B cell (primary cell): ENCODE measurements around the gene CDK5RAP3. TPM values are rescaled to one million over a fixed set of nuclear protein-coding genes. Genes with fewer than 3 reads are reported as not detected.

Experiments
- ATAC-seq: fragments of 200-7000 bp; cut with Tn5 transposase; one replicate; pipeline ENCODE4 v1.10.0; 2021; ENCODE audit warnings: low read depth, mild to moderate bottlenecking, moderate number of reproducible peaks, moderate library complexity
- CTCF ChIA-PET: fragments of 350-600 bp; sonication (Branson Sonifier 250); formaldehyde crosslinking; loops from one replicate; lab custom pipeline; 2021; ENCODE audit warnings: antibody characterized with exemption, inconsistent platforms; lab: Charles Lee
- POLR2A ChIA-PET: fragments of 350-600 bp; sonication (Branson Sonifier 250); formaldehyde crosslinking; loops from one replicate; lab custom pipeline; 2021; ENCODE audit warnings: antibody characterized with exemption; lab: Charles Lee
- DNase-seq: peaks from one replicate; pipeline ENCODE4 v3.0.0; 2013
- H2AFZ ChIP-seq: 2 replicates; pipeline ENCODE4 v1.6.1; 2012; ENCODE audit warnings: mild to moderate bottlenecking, low read depth, low read length; ENCODE audit not compliant: insufficient read depth, poor library complexity, severe bottlenecking
- H3K27ac ChIP-seq, 2 donors: 1 replicate in 1 of 2; 2 replicates in 1 of 2; pipeline ENCODE4 v1.5.1; 2012 to 2013; ENCODE audit warnings: low read length in 2 of 2, mild to moderate bottlenecking in 2 of 2, moderate library complexity in 1 of 2
- H3K27me3 ChIP-seq, 4 experiments: fragments of 200-600 bp in 1 of 4; sonication (generic) in 1 of 4; replicated peaks in 1 of 4; 1 replicate in 2 of 4; 2 replicates in 2 of 4; pipeline versions ENCODE4 v1.6.1 to v1.7.0; 2013 to 2016; ENCODE audit warnings: low read length in 3 of 4, mild to moderate bottlenecking in 2 of 4, mixed read lengths in 1 of 4, moderate library complexity in 1 of 4; ENCODE audit not compliant: insufficient read depth in 4 of 4, control insufficient read depth in 3 of 4; ENCODE audit errors: control extremely low read depth in 1 of 4
- H3K36me3 ChIP-seq, 2 experiments: replicated peaks in 1 of 2; 1 replicate in 1 of 2; 2 replicates in 1 of 2; pipeline versions ENCODE4 v1.6.1 to v1.7.1; 2013; ENCODE audit warnings: low read length in 1 of 2; ENCODE audit not compliant: insufficient read depth in 2 of 2, control insufficient read depth in 1 of 2; ENCODE audit errors: control extremely low read depth in 1 of 2, extremely low read depth in 1 of 2
- H3K4me1 ChIP-seq, 2 donors: fragments of 200-600 bp in 1 of 2; sonication (generic) in 1 of 2; 1 replicate in 1 of 2; 2 replicates in 1 of 2; pipeline versions ENCODE4 v1.5.1 to v1.6.1; 2013 to 2017; ENCODE audit warnings: low read length in 2 of 2; ENCODE audit not compliant: control insufficient read depth in 2 of 2, insufficient read depth in 2 of 2
- H3K4me2 ChIP-seq: replicated peaks from 2 replicates; pipeline ENCODE3; 2012; ENCODE audit warnings: mild to moderate bottlenecking, low read depth, low read length; ENCODE audit not compliant: poor library complexity, severe bottlenecking
- H3K4me3 ChIP-seq, 5 experiments: fragments of 200-600 bp in 1 of 5; sonication (generic) in 1 of 5; 1 replicate in 3 of 5; 2 replicates in 2 of 5; pipeline versions ENCODE4 v1.5.1 to v1.7.0; 2011 to 2016; ENCODE audit warnings: low read length in 4 of 5, mild to moderate bottlenecking in 4 of 5, low read depth in 2 of 5, control low read depth in 1 of 5, moderate library complexity in 1 of 5; ENCODE audit not compliant: insufficient read depth in 1 of 5; ENCODE audit errors: control extremely low read depth in 1 of 5, extremely low read depth in 1 of 5
- H3K79me2 ChIP-seq: fragments of 200-600 bp; sonication (generic); one replicate; pipeline ENCODE4 v1.6.0; 2016; ENCODE audit warnings: low read length; ENCODE audit not compliant: control insufficient read depth, insufficient read depth
- H3K9ac ChIP-seq: fragments of 200-600 bp; sonication (generic); 2 replicates; pipeline ENCODE4 v1.6.1; 2017; ENCODE audit warnings: mild to moderate bottlenecking, low read length, moderate library complexity
- H3K9me3 ChIP-seq, 3 donors: one replicate each; pipeline versions ENCODE4 v1.6.1 to v1.7.1; 2013; ENCODE audit warnings: low read length in 2 of 3; ENCODE audit not compliant: control insufficient read depth in 2 of 3, insufficient read depth in 1 of 3; ENCODE audit errors: control extremely low read depth in 1 of 3
- H4K20me1 ChIP-seq: 2 replicates; pipeline ENCODE4 v1.6.0; 2012; ENCODE audit warnings: mild to moderate bottlenecking, low read length; ENCODE audit not compliant: insufficient read depth, control insufficient read depth, poor library complexity, severe bottlenecking
- H3K27ac Mint-ChIP-seq: one replicate; pipeline ENCODE4 v1.8.0; 2021; ENCODE audit warnings: mixed read lengths
- H3K27me3 Mint-ChIP-seq: one replicate; pipeline ENCODE4 v1.8.0; 2021; ENCODE audit warnings: mixed read lengths
- H3K4me1 Mint-ChIP-seq: one replicate; pipeline ENCODE4 v1.8.0; 2021; ENCODE audit warnings: mixed read lengths
- H3K4me3 Mint-ChIP-seq: one replicate; pipeline ENCODE4 v1.8.0; 2021; ENCODE audit warnings: mixed read lengths
- H3K9me3 Mint-ChIP-seq: one replicate; pipeline ENCODE4 v1.8.0; 2022; ENCODE audit warnings: mixed read lengths; ENCODE audit not compliant: insufficient read depth
- CTCF ChIP-seq: fragments of 200-600 bp; IDR thresholded peaks from one replicate; pipeline ENCODE4 v1.8.0; 2022; ENCODE audit warnings: antibody characterized with exemption, mild to moderate bottlenecking
- EZH2 ChIP-seq: IDR thresholded peaks from 2 replicates; pipeline ENCODE4 v1.6.1; 2012; ENCODE audit warnings: borderline replicate concordance, low read depth, mild to moderate bottlenecking, moderate library complexity, low read length; ENCODE audit not compliant: insufficient read depth, poor library complexity, severe bottlenecking
- WGBS: methylation state at CpG from one replicate; pipeline ENCODE4 v1.1.5; 2013; ENCODE audit warnings: missing lambda C conversion rate; ENCODE audit not compliant: insufficient coverage; 5-methylcytosine and 5-hydroxymethylcytosine counted together
- intact Hi-C: fragments of 100-400 bp; cut with micrococcal nuclease; formaldehyde crosslinking; loops from one replicate; pipeline ENCODE4 v1.10.0; 2022
- polyA plus RNA-seq: library from polyadenylated mRNA; depleted of rRNA; stranded (reverse); fragments of >200 nt; gene quantifications from 2 replicates; pipeline ENCODE4 v1.2.3, GENCODE V29; 2012
- total RNA-seq, 2 donors: library from RNA; stranded (reverse); fragments of 120-200 nt in 1 of 2; gene quantifications; 1 replicate in 1 of 2; 2 replicates in 1 of 2; pipeline versions ENCODE4 v1.2.3 to v1.2.4, GENCODE V29; 2013 to 2022

CDK5RAP3 gene
- total and polyA plus RNA-seq, 2 donors (not counting 1 experiment from before 2014, with no cell fraction given), result 417 to 728 TPM

DNA sequence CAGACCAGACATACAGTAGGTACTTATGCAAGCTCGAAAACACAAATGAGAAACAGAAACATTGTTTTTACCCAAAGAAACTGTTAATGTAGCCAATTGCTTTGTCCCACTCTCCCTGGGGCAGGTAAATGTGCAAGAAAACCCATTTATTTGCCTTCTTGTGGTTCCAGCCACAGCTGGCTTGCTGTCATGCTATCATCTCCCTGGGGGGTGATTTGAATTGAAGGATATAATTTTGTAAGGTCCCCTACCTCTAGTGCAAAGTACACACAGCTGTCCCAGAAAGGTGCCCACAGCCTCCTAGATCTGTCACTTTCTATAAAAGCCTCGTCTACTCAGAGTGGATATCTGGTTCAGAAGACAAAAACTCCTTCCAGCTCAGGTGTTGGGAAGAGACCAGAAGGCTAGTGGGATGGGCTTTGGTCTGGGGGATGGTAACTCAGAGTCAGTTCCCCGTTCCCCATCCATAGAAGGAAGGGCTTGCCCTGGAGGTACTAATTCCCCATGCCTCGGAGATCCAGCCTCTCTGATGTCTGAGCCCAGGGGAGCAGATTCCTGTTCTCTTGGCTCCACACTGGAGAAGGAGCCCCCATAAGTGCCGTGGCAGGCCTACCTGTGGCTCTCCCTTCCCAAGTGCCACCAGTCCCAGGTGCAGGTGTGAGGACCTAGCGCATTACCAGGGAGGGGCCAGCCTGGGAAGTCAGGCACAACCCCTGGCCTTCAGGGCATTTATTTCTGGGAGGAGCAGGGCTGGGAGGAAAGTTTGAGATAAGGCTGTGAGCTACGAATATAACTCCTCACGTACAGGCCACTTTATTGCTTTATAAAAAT is 10.9 kb upstream of the CDK5RAP3 start:
- H2AFZ ChIP-seq, result no peak overlapping the region
- no peak for ATAC-seq
- no peaks in the 10 kb centered on the region for H3K9me3 Mint-ChIP-seq
- no peaks in the 10 kb centered on the region for H3K27me3 ChIP-seq
- no peaks in the 10 kb centered on the region for H4K20me1 ChIP-seq
- no peak overlapping the region for H3K9ac ChIP-seq
- no peaks in the 10 kb centered on the region for H3K4me1 ChIP-seq
- no peaks in the 10 kb centered on the region for H3K27me3 Mint-ChIP-seq
- H3K4me3 ChIP-seq, result no peak overlapping the region
- no peaks in the 10 kb centered on the region for H3K9me3 ChIP-seq
- ChIA-PET CTCF (interaction anchor here (0.8 to 2.8 kb wide), 6 partner anchors 10 to 70 kb away, joined by 3 to 15 read pairs (median 3); partner anchors contain the start of gene CDK5RAP3), POLR2A (no interaction called here)
- 89% methylated on average over 6 of the region's 8 CpGs for WGBS
- intact Hi-C loops, result no loop called here
- no peak overlapping the region for H3K27ac ChIP-seq
- TF ChIP-seq EZH2 (no peak), CTCF (no peak)
- no peaks in the 10 kb centered on the region for H3K4me1 Mint-ChIP-seq
- H3K4me2 ChIP-seq, result no peak overlapping the region
- H3K27ac Mint-ChIP-seq, result no peak overlapping the region
- no peak overlapping the region for H3K4me3 Mint-ChIP-seq
- H3K36me3 ChIP-seq, result no peaks in the 10 kb centered on the region
- no peaks in the 10 kb centered on the region for H3K79me2 ChIP-seq
- DNase-seq, result no peak

- no peak overlapping the region for H3K4me3 ChIP-seq
- POLR2A ChIA-PET, result no interaction called here
- no peaks in the 10 kb centered on the region for H3K4me1 Mint-ChIP-seq
Measured at GRCh38 chr17:47961406-47961805, 9.5 kb upstream of the CDK5RAP3 start.

More at GRCh38 chr17:47961406-47961805, 9.5 kb upstream of the CDK5RAP3 start:
- Histone ChIP-seq H3K27ac (no peak overlapping the region), H3K4me1 (no peaks in the 10 kb centered on the region), H3K36me3 (no peaks in the 10 kb centered on the region), H3K79me2 (no peaks in the 10 kb centered on the region), H3K27me3 (no peaks in the 10 kb centered on the region), H2AFZ (no peak overlapping the region), H3K9ac (no peak overlapping the region), H4K20me1 (no peaks in the 10 kb centered on the region), H3K4me2 (no peak overlapping the region), H3K9me3 (no peaks in the 10 kb centered on the region)
- no peaks in the 10 kb centered on the region for H3K9me3 Mint-ChIP-seq
- intact Hi-C loops, result no loop called here
- TF ChIP-seq EZH2 (no peak), CTCF (no peak)
- ATAC-seq, result no peak
- H3K27ac Mint-ChIP-seq, result no peak overlapping the region
- no peak overlapping the region for H3K4me3 Mint-ChIP-seq
- no peak for DNase-seq
- H3K27me3 Mint-ChIP-seq, result no peaks in the 10 kb centered on the region
- WGBS, result 87% methylated on average over 6 of the region's 6 CpGs
- CTCF ChIA-PET, result interaction anchor here (1.4 to 2.8 kb wide), 2 partner anchors 10 to 12 kb away, joined by 3 to 15 read pairs; partner anchors contain the start of gene CDK5RAP3
